GM23248 (cell line): ENCODE measurements around the gene ZNF606. TPM values are rescaled to one million over a fixed set of nuclear protein-coding genes. Genes with fewer than 3 reads are reported as not detected.

ENCODE experiments used
- DNase-seq: peaks from one replicate; pipeline ENCODE4 v3.0.0-alpha.2; 2015
- H2AFZ ChIP-seq: fragments of 200-600 bp; sonication (generic); 2 replicates; pipeline ENCODE4 v1.6.1; 2016; ENCODE audit warnings: antibody characterized with exemption
- H3F3A ChIP-seq: fragments of 200-600 bp; sonication (generic); 2 replicates; pipeline ENCODE4 v1.6.1; 2016; ENCODE audit warnings: mild to moderate bottlenecking, antibody characterized with exemption, mixed run types; ENCODE audit not compliant: insufficient read depth
- H3K27ac ChIP-seq: fragments of 200-600 bp; sonication (generic); 2 replicates; pipeline ENCODE4 v1.5.1; 2016; ENCODE audit warnings: mild to moderate bottlenecking
- H3K27me3 ChIP-seq: fragments of 200-600 bp; sonication (generic); replicated peaks from 2 replicates; pipeline ENCODE4 v1.6.1; 2016; ENCODE audit warnings: mild to moderate bottlenecking; ENCODE audit not compliant: insufficient read depth
- H3K36me3 ChIP-seq: fragments of 200-600 bp; sonication (generic); 2 replicates; pipeline ENCODE4 v1.6.1; 2016; ENCODE audit warnings: low read depth, mild to moderate bottlenecking
- H3K4me1 ChIP-seq: fragments of 200-600 bp; sonication (generic); 2 replicates; pipeline ENCODE4 v1.6.1; 2016; ENCODE audit warnings: mild to moderate bottlenecking; ENCODE audit not compliant: insufficient read depth
- H3K4me2 ChIP-seq: fragments of 200-600 bp; sonication (generic); one replicate; pipeline ENCODE4 v1.6.1; 2016; ENCODE audit warnings: mild to moderate bottlenecking; ENCODE audit not compliant: unreplicated experiment
- H3K4me3 ChIP-seq: fragments of 200-600 bp; sonication (generic); 2 replicates; pipeline ENCODE4 v1.5.1; 2016; ENCODE audit warnings: mild to moderate bottlenecking
- H3K79me2 ChIP-seq: fragments of 200-600 bp; sonication (generic); 2 replicates; pipeline ENCODE4 v1.6.1; 2016; ENCODE audit warnings: mild to moderate bottlenecking; ENCODE audit not compliant: insufficient read depth
- H3K9ac ChIP-seq: fragments of 200-600 bp; sonication (generic); 2 replicates; pipeline ENCODE4 v1.6.1; 2016; ENCODE audit warnings: mild to moderate bottlenecking
- H3K9me2 ChIP-seq: fragments of 200-600 bp; sonication (generic); 2 replicates; pipeline ENCODE4 v1.6.1; 2016; ENCODE audit warnings: mixed run types, mild to moderate bottlenecking, moderate library complexity; ENCODE audit not compliant: insufficient read depth
- H3K9me3 ChIP-seq: fragments of 200-600 bp; sonication (generic); one replicate; pipeline ENCODE4 v1.6.1; 2017; ENCODE audit warnings: low read depth
- H4K20me1 ChIP-seq: fragments of 200-600 bp; sonication (generic); 2 replicates; pipeline ENCODE4 v1.6.0; 2016; ENCODE audit not compliant: insufficient read depth
- EZH2 ChIP-seq: fragments of 200-600 bp; sonication (generic); IDR thresholded peaks from 2 replicates; pipeline ENCODE4 v1.6.1; 2018; ENCODE audit warnings: antibody characterized with exemption, mild to moderate bottlenecking; ENCODE audit not compliant: insufficient read depth, poor library complexity, severe bottlenecking
- EZH2phosphoT487 ChIP-seq: fragments of 200-600 bp; sonication (generic); IDR thresholded peaks from 2 replicates; pipeline ENCODE4 v1.6.1; 2018; ENCODE audit warnings: antibody characterized with exemption, moderate library complexity, mild to moderate bottlenecking, low read depth; ENCODE audit not compliant: insufficient read depth
- WGBS, 2 experiments: methylation state at CpG; one replicate each; pipeline ENCODE4 v1.1.6; 2015 to 2017; ENCODE audit warnings: low lambda C conversion rate in 2 of 2, low coverage in 1 of 2; ENCODE audit errors: missing lambda C conversion rate in 2 of 2; 5-methylcytosine and 5-hydroxymethylcytosine counted together
- in situ Hi-C: fragments of 300-500 bp; cut with MboI; formaldehyde crosslinking; loops from 2 replicates; pipeline ENCODE4 v1.15.0; 2020
- polyA plus RNA-seq: library from polyadenylated mRNA; unstranded; fragments of >200 nt; fragmentation: Nextera tagmentation; extraction: Ambion mirVana; gene quantifications from 2 replicates; pipeline ENCODE4 v1.2.1, GENCODE V29; 2016
- total RNA-seq: library from RNA; depleted of rRNA; stranded (reverse); fragments of >200 nt; shearing (Covaris generic); gene quantifications from 2 replicates; pipeline ENCODE4 v1.2.3, GENCODE V29; 2014; rRNA removed

ZNF606 gene
- total RNA-seq (15.0 and 17.2 TPM in 2 replicates), polyA plus RNA-seq (8.0 and 8.1 TPM in 2 replicates)

DNA sequence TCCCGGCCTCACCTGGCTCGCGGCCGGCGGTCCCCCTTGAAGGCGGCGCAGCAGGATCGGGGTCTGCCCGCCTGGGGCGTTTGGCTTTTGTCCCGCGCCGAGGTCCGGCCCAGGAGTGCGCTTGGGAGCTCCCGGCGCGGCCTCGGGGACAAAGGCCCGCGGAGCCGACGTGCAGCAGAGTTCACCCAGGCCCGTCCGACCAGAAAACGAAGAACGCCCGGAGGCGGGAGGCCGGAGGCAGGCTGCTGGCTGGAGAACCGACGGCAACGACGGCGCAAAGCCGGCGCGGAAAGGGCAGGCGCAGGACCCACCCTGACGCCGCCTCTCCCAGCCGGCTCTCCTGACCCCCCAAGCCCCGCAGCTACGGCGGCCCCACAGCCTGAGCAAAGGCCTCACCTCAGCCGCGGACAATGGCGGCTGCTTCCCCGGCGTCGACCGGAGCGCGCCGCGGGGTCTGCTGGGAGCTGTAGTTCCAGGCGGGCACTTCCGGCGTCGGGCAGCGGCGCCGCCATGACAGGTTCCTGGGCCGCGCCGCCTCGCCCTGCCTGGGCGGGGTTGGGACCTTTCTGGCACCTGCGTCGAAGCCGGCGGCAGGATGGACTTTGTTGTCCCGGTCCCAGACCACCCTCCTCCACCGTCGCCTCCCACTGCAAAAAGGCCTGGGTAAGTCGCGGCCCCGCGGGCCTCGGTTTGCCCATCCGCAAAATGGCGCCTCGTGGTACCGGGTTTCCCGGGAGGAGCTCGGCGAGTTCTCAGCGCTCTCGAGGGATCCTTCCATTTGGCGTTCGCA lies at the start of gene ZNF606:
Gene ZNF606 (minus strand): TSS at position 437 of the 790 bp plus-strand sequence. CDS start 1,501 bp downstream, outside the sequence.
- H3K36me3 ChIP-seq, result peaks cover 80% of the 10 kb centered on the region
- TF ChIP-seq EZH2 (no peak), EZH2phosphoT487 (no peak)
- peaks cover 4% of the 10 kb centered on the region; the same call in 1 of the 2 replicates for H3K4me1 ChIP-seq
- H3K9me2 ChIP-seq, result no peaks in the 10 kb centered on the region
- no peaks in the 10 kb centered on the region for H3K9me3 ChIP-seq
- peak within 1 kb of the TSS; percentile 90 for H3K4me3 ChIP-seq
- H2AFZ ChIP-seq, result peak within 1 kb of the TSS; percentile 96
- H3F3A ChIP-seq, result no peaks in the 10 kb centered on the region
- DNase-seq, result peak; percentile 96
- no peaks in the 10 kb centered on the region for H4K20me1 ChIP-seq
- peak within 1 kb of the TSS; percentile 94 for H3K9ac ChIP-seq
- H3K4me2 ChIP-seq, result peak within 1 kb of the TSS; percentile 76
- H3K27ac ChIP-seq, result peak within 1 kb of the TSS; percentile 66
- no peaks in the 10 kb centered on the region for H3K27me3 ChIP-seq
- WGBS, 2 experiments, result 1 to 2% methylated on average over 75 to 78 of the region's 91 CpGs
- H3K79me2 ChIP-seq, result peaks cover 54% of the 10 kb centered on the region
- in situ Hi-C loops, result no loop called here

DNA sequence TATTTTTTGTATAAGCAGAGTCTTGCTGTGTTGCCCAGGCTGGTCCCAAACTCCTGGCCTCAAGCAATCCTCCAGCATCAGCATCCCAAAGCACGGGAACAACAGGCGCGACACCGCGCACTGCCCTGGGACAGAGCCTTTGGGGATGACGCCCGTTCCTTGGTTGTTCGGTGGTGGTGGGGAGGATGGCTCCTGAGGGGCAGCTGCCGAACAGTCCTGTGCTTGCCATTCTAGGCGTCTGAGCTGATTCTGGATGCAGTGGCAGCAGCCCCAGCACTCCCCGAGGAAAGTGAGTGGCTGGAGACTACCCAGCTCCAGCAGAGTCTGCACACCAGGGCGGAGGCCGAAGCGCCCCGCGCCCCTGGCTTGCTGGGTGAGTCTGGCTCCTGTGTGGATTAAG lies 49.6 kb upstream of the ZNF606 start:
- no peak for DNase-seq
- no peak overlapping the region for H3K4me3 ChIP-seq
- no peak overlapping the region for H3K27ac ChIP-seq
- no peak overlapping the region for H3K9ac ChIP-seq
- no peaks in the 10 kb centered on the region for H4K20me1 ChIP-seq
- in situ Hi-C loops, result no loop called here
- H2AFZ ChIP-seq, result no peak overlapping the region
- H3F3A ChIP-seq, result no peaks in the 10 kb centered on the region
- H3K9me3 ChIP-seq, result no peaks in the 10 kb centered on the region
- H3K79me2 ChIP-seq, result no peaks in the 10 kb centered on the region
- 81 to 82% methylated on average over 16 of the region's 16 CpGs for WGBS, 2 experiments
- no peak overlapping the region for H3K4me2 ChIP-seq
- H3K4me1 ChIP-seq, result no peaks in the 10 kb centered on the region
- H3K9me2 ChIP-seq, result no peaks in the 10 kb centered on the region
- no peaks in the 10 kb centered on the region for H3K27me3 ChIP-seq
- TF ChIP-seq EZH2, result no peak
- TF ChIP-seq EZH2phosphoT487, result no peak
- no peaks in the 10 kb centered on the region for H3K36me3 ChIP-seq

DNA sequence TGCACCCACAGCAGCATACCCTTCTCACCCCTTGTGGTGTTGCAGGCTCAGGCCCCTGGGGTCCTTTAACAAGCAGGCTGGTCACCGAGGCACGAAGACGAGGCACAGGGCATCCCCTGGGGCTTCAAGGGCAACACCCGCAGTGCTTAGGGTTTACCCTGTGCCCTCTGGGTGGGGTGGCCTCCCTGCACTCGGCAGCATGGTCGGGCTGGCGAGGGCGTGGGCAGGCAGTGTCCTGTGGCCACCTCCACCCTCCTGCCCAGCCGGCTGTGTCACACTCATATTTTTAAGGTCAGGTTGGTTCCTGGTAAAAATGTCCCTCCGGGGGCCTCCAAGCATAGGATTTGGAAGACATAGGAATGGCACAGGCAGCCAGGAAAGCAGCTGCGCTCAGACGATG lies 45.1 kb upstream of the ZNF606 start:
- no peaks in the 10 kb centered on the region for H3K9me3 ChIP-seq

DNA sequence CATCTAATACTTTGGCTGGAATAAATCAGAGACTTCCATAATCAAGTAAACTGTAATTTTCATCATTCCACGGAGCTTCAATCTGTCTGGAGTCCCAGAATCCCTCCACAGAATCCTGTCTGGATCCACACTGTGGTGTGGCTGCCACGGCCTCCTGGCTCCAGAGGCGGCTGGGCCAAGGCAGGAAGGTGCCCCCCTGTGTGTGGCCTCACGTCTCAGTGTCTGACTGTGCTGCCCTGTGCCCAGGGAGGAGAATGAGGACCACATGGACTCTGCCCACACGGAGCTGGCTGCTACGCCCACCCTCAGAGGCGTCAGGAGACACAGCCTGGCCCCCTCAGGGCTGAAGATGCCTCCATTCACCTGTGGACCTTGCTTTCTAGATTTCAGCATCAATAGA lies 44.2 kb upstream of the ZNF606 start:
- in situ Hi-C loops, result no loop called here
- Histone ChIP-seq H3K27ac (no peak overlapping the region), H3K79me2 (no peaks in the 10 kb centered on the region), H2AFZ (no peak overlapping the region), H3K36me3 (no peaks in the 10 kb centered on the region), H3K9me2 (no peaks in the 10 kb centered on the region), H3K27me3 (no peaks in the 10 kb centered on the region), H3K9me3 (no peaks in the 10 kb centered on the region), H3F3A (no peaks in the 10 kb centered on the region), H3K4me2 (no peak overlapping the region), H3K4me3 (no peak overlapping the region), H3K9ac (no peak overlapping the region), H3K4me1 (no peaks in the 10 kb centered on the region), H4K20me1 (no peaks in the 10 kb centered on the region)
- DNase-seq, result no peak
- WGBS, 2 experiments, result 35% methylated on average over 7 of the region's 7 CpGs
- TF ChIP-seq EZH2 (no peak), EZH2phosphoT487 (no peak)

More for the DNA sequence above, 45.1 kb upstream of the ZNF606 start:
- no peak overlapping the region for H2AFZ ChIP-seq
- in situ Hi-C loops, result no loop called here
- no peaks in the 10 kb centered on the region for H3F3A ChIP-seq
- no peaks in the 10 kb centered on the region for H3K27me3 ChIP-seq
- H4K20me1 ChIP-seq, result no peaks in the 10 kb centered on the region
- no peaks in the 10 kb centered on the region for H3K79me2 ChIP-seq
- no peaks in the 10 kb centered on the region for H3K36me3 ChIP-seq
- no peak overlapping the region for H3K9ac ChIP-seq
- H3K27ac ChIP-seq, result no peak overlapping the region
- H3K9me2 ChIP-seq, result no peaks in the 10 kb centered on the region
- H3K4me3 ChIP-seq, result no peak overlapping the region
- no peaks in the 10 kb centered on the region for H3K4me1 ChIP-seq
- TF ChIP-seq EZH2 (no peak), EZH2phosphoT487 (no peak)
- H3K4me2 ChIP-seq, result no peak overlapping the region
- 52 to 59% methylated on average over 12 of the region's 12 CpGs for WGBS, 2 experiments
- no peak for DNase-seq
